ENCODE data around the gene DOCK6. TPM values are rescaled to one million over a fixed set of nuclear protein-coding genes. Genes with fewer than 3 reads are reported as not detected.

The DOCK6 gene
- total RNA-seq, 1 experiment from 2014 or later: 57.9 TPM

- H3K9me3 Mint-ChIP-seq: no peaks in the 10 kb centered on the region
- H3K79me1 ChIP-seq (ENCODE audit: insufficient read depth, low read depth, low read length, poor library complexity, severe bottlenecking): no peaks in the 10 kb centered on the region
These were observed 38.4 kb upstream of the DOCK6 start for GRCh38 chr19:11300811-11301120.

More at GRCh38 chr19:11300811-11301120, 38.4 kb upstream of the DOCK6 start:
- Mint-ChIP-seq H3K4me3 (no peak overlapping the region), H3K36me3 (ENCODE audit: insufficient read depth in 1 of 3, low read depth in 3 of 3) (no peaks in the 10 kb centered on the region; a peak in 1 of 7 replicates), H3K4me1 (peaks cover 4 to 19% of the 10 kb centered on the region in 2 experiments), H3K27ac (no peak overlapping the region), H3K27me3 (ENCODE audit: low read depth) (peaks cover 10% of the 10 kb centered on the region)
- H2BK5ac ChIP-seq (ENCODE audit: insufficient read length, low read length): no peak overlapping the region
- no peak overlapping the region for H2BK20ac ChIP-seq (ENCODE audit: low read depth, low read length, poor library complexity, severe bottlenecking)
- no peaks in the 10 kb centered on the region for H3K79me2 ChIP-seq (ENCODE audit: insufficient read depth, low read length)
- H3K23ac ChIP-seq (ENCODE audit: insufficient read length, low read depth, low read length): no peak overlapping the region
- no peak for TF ChIP-seq CTCF (conservative IDR thresholded peaks at IDR 0.05)
- no peak overlapping the region for H4K91ac ChIP-seq (ENCODE audit: insufficient read length, low read depth, low read length)
- no peak overlapping the region for H3T11ph ChIP-seq (ENCODE audit: low read length)
- no peak overlapping the region for H3K56ac ChIP-seq (ENCODE audit: insufficient read length, low read depth, low read length)
- H2BK15ac ChIP-seq (ENCODE audit: low read depth, low read length): no peak overlapping the region
- no peaks in the 10 kb centered on the region for H3K4me1 ChIP-seq (ENCODE audit: insufficient read depth, low read length)
- H3K14ac ChIP-seq (ENCODE audit: insufficient read depth, low read length): no peak overlapping the region; the same call in 1 of the 2 replicates
- H3K4me2 ChIP-seq (ENCODE audit: insufficient read depth, insufficient read length, low read length): no peak overlapping the region
- no peaks in the 10 kb centered on the region for H3K23me2 ChIP-seq (ENCODE audit: insufficient read length, low read depth, low read length, poor library complexity, severe bottlenecking)
- H4K8ac ChIP-seq (replicated peaks; ENCODE audit: insufficient read length, low read depth, low read length): no peak overlapping the region
- H3K18ac ChIP-seq (ENCODE audit: insufficient read length, low read depth, low read length): no peak overlapping the region
- H4K5ac ChIP-seq (ENCODE audit: insufficient read length, low read depth, low read length): no peak overlapping the region
- H4K20me1 ChIP-seq (ENCODE audit: control insufficient read depth, insufficient read depth, insufficient read length): peaks cover 4% of the 10 kb centered on the region
- no peak overlapping the region for H2BK12ac ChIP-seq (ENCODE audit: insufficient read length, low read depth, low read length)
- DNase-seq: no peak
- H3K4ac ChIP-seq (ENCODE audit: low read depth, low read length): no peak overlapping the region
- no peak overlapping the region for H3K27ac ChIP-seq (ENCODE audit: insufficient read length, low read depth, low read length)
- no peaks in the 10 kb centered on the region for H3K9me3 ChIP-seq (ENCODE audit: control insufficient read depth, low read depth, low read length)
- H2AFZ ChIP-seq (ENCODE audit: low read length): no peak overlapping the region
- no peak overlapping the region for H3K9ac ChIP-seq (ENCODE audit: extremely low read depth, insufficient read length, low read length)
- H2BK120ac ChIP-seq (ENCODE audit: low read depth, low read length, poor library complexity, severe bottlenecking): no peak overlapping the region
- H2AK5ac ChIP-seq (ENCODE audit: insufficient read length, low read length): no peak overlapping the region
- no CpG with 5 or more reads among the region's 11 CpGs for WGBS (ENCODE audit: extremely low coverage, insufficient read length, low lambda C conversion rate)
- no peaks in the 10 kb centered on the region for H3K27me3 ChIP-seq (ENCODE audit: insufficient read depth, low read length)

Data from H9 (cell line).